Measurements from ENCODE around the gene SMAD7.

- TF ChIP-seq L3MBTL2 (conservative IDR thresholded peaks at IDR 0.05) (no peak), FOXA1 (IDR thresholded peaks at IDR 0.05) (no peak), FOXK2 (IDR thresholded peaks at IDR 0.05) (no peak)
Observed at GRCh38 chr18:48929941-48930713, 20.6 kb downstream of the SMAD7 start.
